ENCODE results near the gene TUT4.

GRCh38 chr1:52426371-52426770 lies 126.5 kb downstream of the TUT4 start:
- TF ChIP-seq EZH2phosphoT487 (IDR thresholded peaks at IDR 0.05; ENCODE audit: insufficient read depth, low read depth) (no peak), EZH2 (IDR thresholded peaks at IDR 0.05; ENCODE audit: insufficient read depth, poor library complexity, severe bottlenecking) (no peak)
